Esophagus muscularis mucosa (tissue), 4 donors: Measurements from ENCODE around the gene NHEJ1. TPM values are rescaled to one million over a fixed set of nuclear protein-coding genes. Genes with fewer than 3 reads are reported as not detected.

Source experiments
- DNase-seq: peaks from one replicate; pipeline ENCODE4 v3.0.0-alpha.2; 2017; ENCODE audit errors: extremely low spot score
- H3K27ac ChIP-seq, 4 donors: fragments of 200-600 bp; sonication (generic); replicated peaks in 1 of 4; 1 replicate in 3 of 4; 2 replicates in 1 of 4; pipeline ENCODE4 v1.5.1; 2016 to 2019; ENCODE audit warnings: mild to moderate bottlenecking in 1 of 4
- H3K27me3 ChIP-seq, 4 donors: fragments of 200-600 bp; sonication (generic); one replicate each; pipeline versions ENCODE4 v1.5.1 to v1.6.0; 2016 to 2019
- H3K36me3 ChIP-seq, 4 donors: fragments of 200-600 bp; sonication (generic); one replicate each; pipeline ENCODE4 v1.5.1; 2016 to 2019
- H3K4me1 ChIP-seq, 4 donors: fragments of 200-600 bp; sonication (generic); one replicate each; pipeline ENCODE4 v1.5.1; 2016 to 2019
- H3K4me3 ChIP-seq, 4 donors: fragments of 200-600 bp; sonication (generic); 1 replicate in 2 of 4; 2 replicates in 2 of 4; pipeline ENCODE4 v1.5.1; 2016 to 2019; ENCODE audit warnings: mild to moderate bottlenecking in 4 of 4, moderate library complexity in 1 of 4
- H3K9me3 ChIP-seq, 4 donors: fragments of 200-600 bp; sonication (generic); 1 replicate in 3 of 4; 2 replicates in 1 of 4; pipeline ENCODE4 v1.5.1; 2016 to 2019
- EP300 ChIP-seq: sonication (generic); formaldehyde crosslinking; IDR thresholded peaks from one replicate; pipeline ENCODE4 v1.6.1; 2017; ENCODE audit warnings: antibody characterized with exemption
- POLR2A ChIP-seq: fragments of 450-650 bp; IDR thresholded peaks from one replicate; pipeline ENCODE4 v1.6.1; 2017; ENCODE audit warnings: antibody characterized with exemption, moderate library complexity, mild to moderate bottlenecking, low read depth
- POLR2AphosphoS5 ChIP-seq, 2 donors: sonication (generic); formaldehyde crosslinking; IDR thresholded peaks; one replicate each; pipeline ENCODE4 v1.6.1; 2017; ENCODE audit warnings: antibody characterized with exemption in 2 of 2
- WGBS: methylation state at CpG from one replicate; pipeline ENCODE4 v1.1.5; 2018; 5-methylcytosine and 5-hydroxymethylcytosine counted together
- intact Hi-C: fragments of 100-400 bp; cut with DNase I; formaldehyde crosslinking; loops from one replicate; pipeline ENCODE4 v1.15.1; 2023
- total RNA-seq, 4 donors: library from RNA; depleted of rRNA; stranded (reverse); fragments of >200 nt; gene quantifications; one replicate each; pipeline versions ENCODE4 v1.1.0 to v1.2.1, GENCODE V29; 2016
- TF ChIP-seq, protein P1 (sequence below), 3 experiments: fragments of 200-600 bp in 2 of 3; fragments of 450-650 bp in 1 of 3; sonication (generic) in 2 of 3; IDR thresholded peaks; one replicate each; pipeline ENCODE4 v1.5.1; 2017 to 2019; ENCODE audit warnings: antibody characterized with exemption in 3 of 3, mild to moderate bottlenecking in 2 of 3, moderate library complexity in 1 of 3

The NHEJ1 gene
- total RNA-seq, 4 donors from 2014 or later, result 15.1 to 24.4 (median 17.8) TPM

DNA sequence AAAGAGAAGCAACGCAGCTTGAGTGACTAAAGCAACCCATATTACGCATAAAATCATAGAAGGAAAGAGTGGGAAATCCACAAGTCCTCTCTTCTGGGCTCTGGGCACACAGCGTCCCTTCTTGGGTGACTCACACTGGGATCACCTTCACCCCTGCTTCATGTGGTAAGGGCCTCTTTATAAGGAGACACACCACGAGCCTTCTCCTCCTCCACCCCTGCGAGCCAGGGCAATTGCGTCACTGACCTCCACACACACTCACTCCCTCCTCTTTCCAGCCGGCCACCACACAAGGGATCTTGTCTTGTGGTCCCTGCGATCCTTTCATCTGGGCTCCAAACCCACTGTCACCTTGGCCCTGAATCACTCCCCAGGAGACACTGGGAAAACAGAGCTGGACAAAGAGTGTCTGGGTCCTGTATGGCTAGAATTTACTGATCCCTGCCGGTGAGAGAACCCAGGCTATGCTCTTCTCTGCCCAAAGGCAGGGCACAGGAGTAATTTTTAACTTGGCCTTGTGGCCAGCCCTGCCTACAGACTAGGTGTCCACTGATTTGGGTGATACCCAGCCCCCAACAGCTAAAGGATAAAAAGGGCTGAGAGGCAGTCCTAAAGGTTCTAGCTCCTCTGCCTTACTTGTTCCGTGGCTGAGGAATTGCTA, 35.3 kb downstream of the NHEJ1 start:
- intact Hi-C loops, result no loop called here
- Histone ChIP-seq H3K36me3 (no peaks in the 10 kb centered on the region), H3K4me3 (no peak overlapping the region), H3K27ac (no peak overlapping the region), H3K4me1 (peaks cover 0 to 10% (median 6%) of the 10 kb centered on the region in 4 donors), H3K9me3 (no peaks in the 10 kb centered on the region), H3K27me3 (no peaks in the 10 kb centered on the region)
- TF ChIP-seq, protein P1, sequence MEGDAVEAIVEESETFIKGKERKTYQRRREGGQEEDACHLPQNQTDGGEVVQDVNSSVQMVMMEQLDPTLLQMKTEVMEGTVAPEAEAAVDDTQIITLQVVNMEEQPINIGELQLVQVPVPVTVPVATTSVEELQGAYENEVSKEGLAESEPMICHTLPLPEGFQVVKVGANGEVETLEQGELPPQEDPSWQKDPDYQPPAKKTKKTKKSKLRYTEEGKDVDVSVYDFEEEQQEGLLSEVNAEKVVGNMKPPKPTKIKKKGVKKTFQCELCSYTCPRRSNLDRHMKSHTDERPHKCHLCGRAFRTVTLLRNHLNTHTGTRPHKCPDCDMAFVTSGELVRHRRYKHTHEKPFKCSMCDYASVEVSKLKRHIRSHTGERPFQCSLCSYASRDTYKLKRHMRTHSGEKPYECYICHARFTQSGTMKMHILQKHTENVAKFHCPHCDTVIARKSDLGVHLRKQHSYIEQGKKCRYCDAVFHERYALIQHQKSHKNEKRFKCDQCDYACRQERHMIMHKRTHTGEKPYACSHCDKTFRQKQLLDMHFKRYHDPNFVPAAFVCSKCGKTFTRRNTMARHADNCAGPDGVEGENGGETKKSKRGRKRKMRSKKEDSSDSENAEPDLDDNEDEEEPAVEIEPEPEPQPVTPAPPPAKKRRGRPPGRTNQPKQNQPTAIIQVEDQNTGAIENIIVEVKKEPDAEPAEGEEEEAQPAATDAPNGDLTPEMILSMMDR (IDR thresholded peaks at IDR 0.05), result no peak
- TF ChIP-seq EP300, result no peak
- TF ChIP-seq POLR2AphosphoS5 (IDR thresholded peaks at IDR 0.05), result no peak
- TF ChIP-seq POLR2A, result no peak
- 89% methylated on average over 10 of the region's 10 CpGs for WGBS
- no peak for DNase-seq

DNA sequence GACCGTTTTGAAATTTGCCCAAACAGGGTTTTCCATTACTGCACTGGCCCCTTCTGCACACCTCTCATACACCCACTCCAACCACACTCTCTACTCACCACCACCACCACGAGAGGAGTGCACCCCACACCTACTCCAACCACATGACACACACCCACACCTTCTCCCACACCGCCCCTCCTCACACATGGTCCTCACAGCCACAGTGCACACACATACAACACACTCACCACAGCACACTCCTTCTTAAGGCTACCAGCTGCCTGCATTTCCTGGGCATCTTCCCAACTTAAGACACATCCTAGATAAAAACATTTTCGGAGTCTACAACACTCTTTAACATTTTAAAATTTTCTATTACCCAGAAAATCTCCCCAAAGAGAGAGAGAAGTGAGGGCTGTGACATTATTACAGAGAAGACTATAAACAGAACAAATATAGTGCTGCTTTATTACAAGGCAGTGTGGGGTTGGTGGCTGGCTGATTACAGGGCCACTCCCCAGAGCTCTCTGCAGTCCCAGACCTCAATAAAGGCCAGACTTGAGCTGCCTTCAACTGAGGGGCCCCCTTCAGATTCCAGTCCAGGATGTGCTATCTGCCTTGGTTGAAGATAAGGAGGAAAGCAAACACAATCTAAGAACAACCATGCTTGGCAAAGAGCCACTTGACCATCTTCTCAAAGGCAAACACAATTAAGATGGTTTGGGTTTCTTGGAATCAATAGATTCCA, 36.1 kb downstream of the NHEJ1 start:
- Histone ChIP-seq H3K4me1 (peaks cover 0 to 10% (median 6%) of the 10 kb centered on the region in 4 donors), H3K4me3 (no peak overlapping the region), H3K36me3 (no peaks in the 10 kb centered on the region), H3K9me3 (no peaks in the 10 kb centered on the region), H3K27ac (no peak overlapping the region), H3K27me3 (no peaks in the 10 kb centered on the region)
- TF ChIP-seq, protein P1 (IDR thresholded peaks at IDR 0.05), result no peak
- TF ChIP-seq EP300 (no peak), POLR2AphosphoS5 (IDR thresholded peaks at IDR 0.05) (no peak), POLR2A (no peak)
- intact Hi-C loops, result loop anchor here (5.0 kb wide), 1 partner anchor 62 kb away; the partner anchor contains the start of gene IHH
- no peak for DNase-seq
- 82% methylated on average over 4 of the region's 4 CpGs for WGBS

DNA sequence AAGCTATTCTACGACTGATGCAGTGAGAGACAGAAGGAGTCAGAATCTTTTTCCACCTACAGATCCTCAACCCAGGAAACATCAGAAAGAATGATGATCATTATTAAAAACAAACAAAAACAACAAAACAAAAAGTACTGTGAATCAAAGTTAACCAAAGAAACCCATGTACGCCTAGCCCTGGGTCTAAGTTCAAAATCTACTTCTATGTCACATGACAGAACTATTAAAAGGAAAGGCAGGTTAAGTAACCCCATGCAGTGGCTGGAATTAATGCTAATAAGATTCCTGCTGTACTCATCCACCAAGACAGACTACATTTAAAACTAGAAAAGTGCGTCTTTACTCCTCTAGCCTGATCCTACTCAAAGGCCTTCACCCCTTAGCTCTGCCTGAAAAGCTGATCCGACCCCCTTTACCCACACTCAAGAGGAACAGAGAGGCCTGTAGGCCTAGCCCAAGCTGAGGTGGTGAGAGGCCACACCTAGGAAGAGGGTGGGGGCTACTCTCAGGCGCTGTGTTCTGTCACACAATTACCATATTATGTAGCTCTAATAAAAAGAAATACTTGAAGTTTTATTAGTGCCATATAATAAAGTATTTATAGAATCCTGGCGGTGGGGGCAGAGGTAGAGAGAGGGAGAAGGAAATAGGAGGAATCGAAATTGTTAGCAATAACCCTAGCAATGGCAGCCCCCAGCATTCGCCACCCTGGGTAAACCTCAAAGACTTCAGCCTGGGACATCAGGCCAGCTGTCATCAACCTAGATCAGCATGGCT, 37.1 kb downstream of the NHEJ1 start:
- H3K9me3 ChIP-seq, result no peaks in the 10 kb centered on the region
- TF ChIP-seq EP300, result no peak
- no peak for TF ChIP-seq POLR2A
- TF ChIP-seq, protein P1 (IDR thresholded peaks at IDR 0.05), result no peak
- no peak for TF ChIP-seq POLR2AphosphoS5 (IDR thresholded peaks at IDR 0.05)
- 92% methylated on average over 8 of the region's 8 CpGs for WGBS
- H3K4me1 ChIP-seq, result peaks cover 0 to 10% (median 4%) of the 10 kb centered on the region in 4 donors
- H3K27ac ChIP-seq, result no peak overlapping the region
- H3K4me3 ChIP-seq, result no peak overlapping the region
- intact Hi-C loops, result loop anchor here (5.0 kb wide), 1 partner anchor 61 kb away; the partner anchor contains the start of gene IHH
- no peaks in the 10 kb centered on the region for H3K27me3 ChIP-seq
- no peaks in the 10 kb centered on the region for H3K36me3 ChIP-seq
- no peak for DNase-seq

DNA sequence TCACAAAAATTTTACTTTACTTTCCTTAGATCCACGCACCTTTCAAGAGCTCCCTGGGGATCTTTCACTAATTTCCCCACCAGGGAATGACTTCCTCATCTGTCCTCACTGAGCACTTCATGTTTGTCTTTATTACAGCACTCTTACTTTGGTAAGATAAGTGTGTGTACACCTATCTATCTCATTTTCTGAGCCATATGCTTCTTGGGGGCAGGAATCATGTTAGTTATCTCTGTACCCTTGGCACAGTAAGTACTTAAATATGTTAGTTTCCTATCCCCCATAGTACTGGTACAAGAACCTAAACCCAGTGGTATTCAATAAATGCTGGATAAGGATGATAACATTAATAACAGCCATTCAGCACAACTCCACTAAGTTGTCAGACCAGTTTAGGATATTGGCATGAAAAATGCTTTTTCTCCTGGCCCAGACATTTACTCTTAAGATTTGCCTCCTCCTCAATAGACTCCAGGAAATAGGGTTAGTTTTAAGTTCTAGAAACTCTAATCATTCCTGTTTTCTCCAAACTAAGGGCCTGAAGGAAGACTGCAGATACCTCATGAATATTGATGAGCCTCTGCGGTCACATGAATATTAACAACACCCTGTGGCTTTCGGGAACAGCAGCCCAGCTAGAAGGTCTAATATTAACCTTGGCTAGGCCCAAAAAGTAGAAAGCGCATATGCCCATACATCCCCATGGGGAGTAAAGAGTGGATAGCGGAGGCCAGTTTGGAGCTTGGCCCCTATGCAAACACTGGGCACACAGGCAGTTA, 38.2 kb downstream of the NHEJ1 start:
- TF ChIP-seq POLR2A (no peak), EP300 (no peak)
- H3K36me3 ChIP-seq, result no peaks in the 10 kb centered on the region
- H3K9me3 ChIP-seq, result no peaks in the 10 kb centered on the region
- 91% methylated on average over 5 of the region's 5 CpGs for WGBS
- H3K27ac ChIP-seq, result no peak overlapping the region
- intact Hi-C loops, result loop anchor here (5.0 kb wide), 1 partner anchor 60 kb away; the partner anchor contains the start of gene IHH
- H3K4me1 ChIP-seq, result peaks cover 0 to 10% (median 4%) of the 10 kb centered on the region in 4 donors
- H3K27me3 ChIP-seq, result no peaks in the 10 kb centered on the region
- H3K4me3 ChIP-seq, result no peak overlapping the region
- DNase-seq, result no peak
